HG02970 (cell line): ENCODE results near the gene LURAP1L.

ENCODE experiments used
- ATAC-seq: cut with Tn5 transposase; IDR thresholded peaks from one replicate; pipeline ENCODE4 v1.9.1; 2021; ENCODE audit warnings: mild to moderate bottlenecking, moderate library complexity, moderate number of reproducible peaks; ENCODE audit not compliant: unreplicated experiment, low FRiP score

The LURAP1L gene

DNA sequence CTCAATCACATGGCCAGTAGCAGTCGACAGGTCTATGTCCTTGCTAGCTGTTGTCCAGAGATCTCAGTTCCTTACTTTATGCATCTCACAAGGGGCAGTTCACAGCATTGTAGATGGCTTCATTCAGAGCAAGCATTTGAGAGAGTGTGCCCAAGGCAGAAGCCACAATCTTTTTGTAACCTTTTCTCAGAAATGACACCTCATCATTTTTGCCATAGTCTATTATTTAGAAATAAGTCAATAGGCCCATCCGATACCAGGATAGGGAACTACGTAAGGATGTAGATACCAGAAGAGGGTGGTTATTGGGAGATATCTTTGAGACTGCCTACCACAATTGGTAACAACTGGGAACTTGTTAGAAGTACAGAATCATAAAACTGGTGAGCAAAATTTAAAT, 37.1 kb downstream of the LURAP1L start:
- no peak for ATAC-seq

DNA sequence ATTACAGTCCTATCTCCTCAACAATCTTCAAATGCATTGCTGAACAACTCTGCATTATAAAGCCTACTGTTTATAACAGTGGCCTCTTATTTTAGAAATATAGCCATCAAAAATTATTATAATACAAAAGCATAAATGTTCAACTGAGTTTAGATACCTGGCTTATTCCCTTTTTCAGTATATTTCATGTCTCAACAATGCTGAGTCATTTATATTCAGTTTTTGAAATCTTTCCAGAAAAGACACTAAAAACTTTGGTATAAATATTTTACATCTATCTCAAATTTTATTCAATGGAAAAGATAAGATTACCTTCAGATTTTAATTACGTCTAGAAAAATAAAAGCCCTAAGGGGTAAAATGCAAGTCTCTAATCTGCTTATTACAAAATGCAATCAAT, 37.9 kb downstream of the LURAP1L start:
- ATAC-seq = no peak

DNA sequence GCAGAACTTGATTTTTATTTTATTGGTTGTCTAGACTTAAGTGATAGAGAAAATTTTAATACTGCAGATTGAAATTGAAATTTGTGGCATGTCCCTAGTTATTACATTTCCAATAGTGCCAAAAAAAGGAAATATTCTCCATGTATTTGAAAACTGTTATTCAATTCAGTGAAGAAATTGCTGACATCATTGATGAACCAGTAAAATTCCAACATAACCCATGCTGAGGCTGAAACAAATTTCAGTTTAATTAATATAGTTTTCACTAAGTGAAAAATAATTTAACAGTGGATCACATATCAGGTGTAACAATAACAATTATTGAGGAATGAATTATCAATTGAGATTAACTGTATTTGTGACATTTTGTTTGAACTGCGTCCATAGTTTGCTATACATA, 38.7 kb downstream of the LURAP1L start:
- no peak for ATAC-seq

GRCh38 chr9:12813960-12814876, 39.4 kb downstream of the LURAP1L start:
- no peak for ATAC-seq

GRCh38 chr9:12814877-12815237, 40.0 kb downstream of the LURAP1L start:
- no peak for ATAC-seq

GRCh38 chr9:12815888-12816287, 41.1 kb downstream of the LURAP1L start:
- no peak for ATAC-seq

GRCh38 chr9:12816656-12817101, 41.9 kb downstream of the LURAP1L start:
- ATAC-seq = no peak

DNA sequence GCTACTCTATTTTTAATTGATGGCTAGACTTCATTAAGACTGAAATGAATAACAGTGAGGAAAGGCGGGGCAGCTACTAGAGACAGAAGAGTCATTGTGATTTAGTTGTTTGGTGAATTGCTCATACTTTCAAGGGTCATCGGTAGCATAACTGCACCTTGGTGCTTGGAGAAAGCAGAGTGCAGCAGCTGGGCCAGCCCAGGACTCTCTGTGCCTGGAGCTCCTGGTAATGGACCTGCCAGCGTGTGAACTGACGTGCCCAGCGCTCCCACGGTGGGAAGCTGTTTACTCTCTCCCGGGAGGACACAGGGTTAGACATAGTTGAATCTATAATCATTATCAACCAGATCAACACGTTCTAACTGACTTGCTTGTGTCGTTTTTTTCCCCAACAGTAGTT, 42.9 kb downstream of the LURAP1L start:
- no peak for ATAC-seq

DNA sequence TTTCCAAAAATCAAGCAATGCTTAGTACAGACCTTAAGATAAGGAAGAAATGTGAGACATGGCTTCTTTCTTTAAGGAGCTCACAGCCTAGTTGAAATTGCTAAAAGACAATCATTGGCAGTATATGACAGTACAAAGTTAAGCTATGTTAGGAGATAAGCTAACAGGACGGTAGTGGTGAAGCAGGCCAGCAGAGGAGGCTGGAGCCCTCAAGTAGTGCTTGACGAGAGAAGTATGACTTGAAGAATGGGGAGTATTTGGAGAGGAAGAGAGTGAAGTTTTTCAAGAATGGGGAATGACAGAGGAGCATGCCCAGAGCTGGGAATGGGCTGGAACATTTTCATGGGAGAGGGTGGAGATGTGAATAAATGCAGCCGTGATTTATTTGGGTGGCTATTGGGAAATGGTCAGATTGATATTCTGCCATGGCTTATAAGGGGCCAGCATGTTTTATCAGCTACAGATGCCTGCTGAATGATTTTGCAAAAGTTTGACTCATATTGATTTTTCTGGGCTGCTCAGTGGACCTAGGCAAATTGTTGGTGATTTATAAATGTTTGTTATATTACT, 43.7 kb downstream of the LURAP1L start:
- ATAC-seq = no peak

DNA sequence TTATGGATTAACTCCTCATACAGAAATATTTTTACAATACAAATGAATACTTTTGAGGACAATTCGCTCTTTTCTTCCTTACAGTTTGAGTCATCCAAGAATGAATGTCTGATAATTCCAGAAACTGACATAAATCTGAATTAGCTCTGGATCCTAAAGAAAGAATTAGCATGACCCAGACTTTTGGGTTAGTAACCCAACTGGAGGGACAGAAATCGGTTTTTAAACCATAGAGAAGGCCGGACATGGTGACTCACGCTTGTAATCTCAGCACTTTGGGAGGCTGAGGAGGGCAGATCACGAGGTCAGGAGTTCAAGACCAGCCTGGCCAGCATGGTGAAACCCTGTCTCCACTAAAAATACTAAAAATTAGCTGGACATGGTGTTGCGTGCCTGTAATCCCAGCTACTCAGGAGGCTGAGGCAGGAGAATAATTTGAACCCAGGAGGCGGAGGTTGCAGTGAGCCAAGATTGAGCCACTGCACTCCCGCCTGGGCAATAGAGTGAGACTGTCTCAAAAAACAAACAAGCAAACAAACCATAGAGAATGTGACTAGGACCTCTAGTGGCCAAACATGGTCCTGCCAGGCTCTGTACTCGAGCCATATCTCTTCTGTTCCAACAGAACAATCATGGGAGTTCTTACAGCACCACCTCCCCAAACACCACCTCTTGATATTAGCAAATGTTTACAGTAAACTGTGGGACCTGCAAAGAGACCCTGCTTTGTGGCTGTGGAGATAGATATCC, 44.8 kb downstream of the LURAP1L start:
- ATAC-seq = no peak

GRCh38 chr9:12822111-12822510, 47.3 kb downstream of the LURAP1L start:
- no peak for ATAC-seq

DNA sequence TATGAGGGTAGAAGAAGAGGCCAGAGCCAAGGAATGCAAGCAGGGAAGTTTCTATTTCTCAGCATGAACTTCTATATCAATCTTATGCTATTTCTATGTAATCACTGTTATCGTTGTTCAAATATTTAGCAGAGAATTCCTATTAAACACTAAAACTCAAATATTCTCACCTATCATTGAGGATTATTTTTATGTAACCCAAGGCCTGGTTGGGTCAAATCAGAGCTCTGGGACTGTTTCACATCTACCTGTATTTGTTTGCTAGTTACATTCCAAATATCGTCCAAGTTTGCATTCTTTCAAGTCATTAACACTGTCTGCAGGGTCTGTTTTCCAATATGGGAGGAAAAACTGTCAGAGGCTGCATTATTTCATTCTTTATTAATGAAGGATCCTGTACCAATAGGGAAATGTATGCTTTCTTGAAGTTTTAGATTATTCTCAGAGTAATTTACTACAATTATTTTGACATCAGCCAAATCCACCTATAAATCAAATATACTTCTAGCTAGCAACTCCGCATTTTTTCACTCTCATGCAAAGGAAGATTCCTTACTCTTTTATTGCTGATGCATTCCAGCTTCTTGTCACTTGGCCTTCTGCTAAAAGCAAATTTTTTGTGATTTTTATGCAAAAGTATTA, 52.2 kb downstream of the LURAP1L start:
- ATAC-seq = no peak

DNA sequence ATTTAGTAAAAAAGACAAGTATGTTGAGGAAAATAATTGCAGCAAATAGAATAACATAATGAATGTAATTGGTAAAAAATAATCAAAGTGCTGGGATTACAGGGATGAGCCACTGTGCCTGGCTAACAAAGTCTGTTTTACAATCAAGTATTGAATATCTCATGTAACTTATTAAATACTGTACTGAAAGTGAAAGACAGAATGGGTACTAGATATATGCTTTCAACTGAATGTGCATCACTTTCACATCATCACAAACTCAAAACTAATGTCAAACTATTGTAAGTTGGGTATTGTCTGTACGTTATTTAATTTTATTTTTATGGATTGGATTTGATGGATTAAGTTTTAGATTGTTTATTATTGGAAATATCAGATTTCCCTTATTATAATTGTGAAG, 58.9 kb downstream of the LURAP1L start:
- ATAC-seq = no peak

GRCh38 chr9:12838546-12838945, 63.7 kb downstream of the LURAP1L start:
- no peak for ATAC-seq

- ATAC-seq = no peak
Observed at GRCh38 chr9:12843735-12844134, 68.9 kb downstream of the LURAP1L start.

DNA sequence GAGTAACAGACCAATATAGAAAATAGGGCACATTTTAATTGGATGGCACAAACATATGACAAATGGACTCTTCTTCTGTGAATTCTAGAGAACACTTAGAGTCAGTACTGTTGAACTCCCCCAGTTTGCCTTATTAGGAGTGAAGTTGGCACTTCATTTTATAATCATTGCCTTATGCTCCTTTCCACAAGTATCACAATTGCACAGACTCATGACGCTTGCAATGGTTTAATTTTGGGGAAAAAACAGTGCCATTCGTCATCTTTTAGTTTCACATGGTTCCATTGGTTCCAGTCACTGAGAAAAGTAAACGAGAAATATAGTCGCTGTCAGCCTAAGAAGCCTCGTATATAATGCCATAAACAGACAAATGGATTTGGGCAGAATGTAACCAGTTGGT, 71.2 kb downstream of the LURAP1L start:
- no peak for ATAC-seq

- no peak for ATAC-seq
Observed at GRCh38 chr9:12847561-12847960, 72.7 kb downstream of the LURAP1L start.

DNA sequence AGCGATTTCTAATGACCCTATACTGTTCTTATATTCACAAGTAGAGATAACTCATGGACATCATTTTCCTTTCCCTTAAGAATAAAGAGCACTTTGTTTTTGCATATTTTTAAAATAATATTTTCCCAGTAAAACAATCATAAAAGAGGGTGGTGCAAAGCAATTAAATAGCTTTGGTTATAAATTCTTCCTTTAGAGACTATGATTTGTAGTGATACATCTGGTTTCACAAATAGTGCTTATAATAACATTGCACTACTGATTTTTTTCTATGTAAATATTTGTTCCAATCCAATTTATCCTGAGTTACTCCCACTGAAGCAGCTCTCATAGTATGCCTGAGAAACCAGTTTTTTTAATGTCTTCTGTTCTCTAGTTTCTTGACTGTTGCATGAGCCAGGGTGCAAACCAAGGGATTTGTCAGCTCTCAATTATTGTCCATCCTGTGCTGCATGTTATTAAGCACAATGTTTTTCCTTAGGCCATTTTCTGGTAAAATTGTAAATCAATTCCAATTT, 74.7 kb downstream of the LURAP1L start:
- no peak for ATAC-seq

DNA sequence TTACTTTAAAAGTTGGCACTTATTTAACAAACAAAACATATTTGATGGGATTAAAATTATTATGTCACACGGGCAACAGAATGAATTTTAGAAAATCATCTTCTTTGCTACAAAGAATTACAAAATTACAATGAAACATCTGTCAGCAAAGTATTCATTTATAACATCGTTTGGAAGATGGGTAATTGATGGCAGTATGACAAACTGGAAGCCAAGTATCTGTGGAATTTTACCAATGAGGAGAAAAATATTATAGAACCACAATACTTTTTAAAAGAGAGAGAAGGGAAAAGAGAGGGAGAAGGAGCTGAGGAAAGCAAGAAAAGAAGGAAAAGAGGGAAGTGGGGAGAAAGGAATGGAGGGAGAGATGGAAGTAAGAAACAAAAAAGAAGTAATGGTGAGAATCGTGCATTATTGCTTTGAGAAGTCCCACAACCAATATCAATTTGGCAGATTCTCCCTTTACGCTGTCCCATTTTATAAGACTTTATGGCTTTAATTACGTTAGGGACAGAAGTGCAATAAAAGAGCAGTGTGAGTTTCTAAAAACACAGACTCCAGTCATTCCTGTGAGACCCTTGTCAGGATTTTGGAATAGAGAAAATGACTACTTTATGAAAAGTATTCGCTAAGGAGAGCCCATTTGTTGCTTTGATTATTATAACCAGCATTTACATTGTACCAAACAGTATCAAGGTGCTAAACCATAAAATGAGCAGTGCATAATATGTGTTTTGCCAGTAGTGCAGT, 76.7 kb downstream of the LURAP1L start:
- no peak for ATAC-seq

- no peak for ATAC-seq
Observed at GRCh38 chr9:12853051-12853450, 78.2 kb downstream of the LURAP1L start.
